Stomach (tissue), 9 donors: ENCODE results near the gene ZDHHC17. TPM values are rescaled to one million over a fixed set of nuclear protein-coding genes. Genes with fewer than 3 reads are reported as not detected.
A peak's percentile ranks its signal among the peaks of the same experiment; 100 is the strongest.

Experiments used
- DNase-seq, 2 donors: peaks; one replicate each; pipeline versions ENCODE4 v3.0.0 to v3.0.0-alpha.2; 2013 to 2019
- H3K27ac ChIP-seq, 5 donors: fragments of 200-600 bp in 4 of 5; sonication (generic) in 4 of 5; one replicate each; pipeline ENCODE4 v1.5.1; 2013 to 2019; ENCODE audit warnings: mild to moderate bottlenecking in 1 of 5, moderate library complexity in 1 of 5
- H3K27me3 ChIP-seq, 3 donors: fragments of 200-600 bp; sonication (generic); one replicate each; pipeline ENCODE4 v1.5.1; 2017 to 2019; ENCODE audit warnings: mixed run types in 1 of 3
- H3K36me3 ChIP-seq, 4 donors: fragments of 200-600 bp; sonication (generic); 1 replicate in 3 of 4; 2 replicates in 1 of 4; pipeline ENCODE4 v1.5.1; 2016 to 2019
- H3K4me1 ChIP-seq, 4 donors: fragments of 200-600 bp; sonication (generic); one replicate each; pipeline ENCODE4 v1.5.1; 2016 to 2019
- H3K4me3 ChIP-seq, 4 donors: fragments of 200-600 bp; sonication (generic) in 3 of 4; one replicate each; pipeline ENCODE4 v1.5.1; 2016 to 2019; ENCODE audit warnings: mild to moderate bottlenecking in 1 of 4
- H3K9me3 ChIP-seq, 4 donors: fragments of 200-600 bp; sonication (generic); one replicate each; pipeline ENCODE4 v1.5.1; 2016 to 2019
- CTCF ChIP-seq, 7 experiments: fragments of 450-650 bp in 4 of 7; fragments of 200-600 bp in 3 of 7; sonication (generic) in 3 of 7; IDR thresholded peaks; one replicate each; pipeline ENCODE4 v1.5.1; 2016 to 2019; ENCODE audit warnings: antibody characterized with exemption in 7 of 7, control low read depth in 2 of 7, mild to moderate bottlenecking in 1 of 7
- EP300 ChIP-seq: sonication (generic); formaldehyde crosslinking; IDR thresholded peaks from one replicate; pipeline ENCODE4 v1.6.1; 2017; ENCODE audit warnings: antibody characterized with exemption
- POLR2A ChIP-seq, 4 donors: fragments of 450-650 bp; IDR thresholded peaks; one replicate each; pipeline ENCODE4 v1.6.1; 2016; ENCODE audit warnings: antibody characterized with exemption in 4 of 4, control low read depth in 2 of 4, mild to moderate bottlenecking in 1 of 4, moderate library complexity in 1 of 4
- POLR2AphosphoS5 ChIP-seq, 3 donors: sonication (generic); formaldehyde crosslinking; IDR thresholded peaks; one replicate each; pipeline ENCODE4 v1.6.1; 2016; ENCODE audit warnings: antibody characterized with exemption in 3 of 3
- WGBS, 5 donors: extraction: QIAGEN DNeasy Blood & Tissue Kit in 3 of 5; methylation state at CpG; one replicate each; pipeline versions ENCODE4 v1.1.5 to v1.1.7; 2013 to 2018; 5-methylcytosine and 5-hydroxymethylcytosine counted together
- intact Hi-C: fragments of 100-400 bp; cut with DNase I; formaldehyde crosslinking; loops from one replicate; pipeline ENCODE4 v1.15.1; 2023; ENCODE audit warnings: low total_unique reads
- polyA plus RNA-seq, 3 donors: library from polyadenylated mRNA; stranded (reverse); fragments of 200-250 nt; gene quantifications; one replicate each; pipeline ENCODE4 v1.2.3, GENCODE V29; 2013
- total RNA-seq, 5 donors: library from RNA; depleted of rRNA; stranded (reverse); fragments of >200 nt; gene quantifications; one replicate each; pipeline versions ENCODE4 v1.1.0 to v1.2.3, GENCODE V29; 2014 to 2016
- donor health status: healthy with polysubstance abuse.
- donor health status: Bipolar disorder and iron deficiency.
- donor health status: healthy.

The ZDHHC17 gene
- total and polyA plus RNA-seq, 8 donors = 2.3 to 134 (median 13.2) TPM

- H3K9me3 ChIP-seq = peaks cover 0 to 8% (median 4%) of the 10 kb centered on the region in 4 donors
- TF ChIP-seq POLR2AphosphoS5 (IDR thresholded peaks at IDR 0.05) (no peak), POLR2A (IDR thresholded peaks at IDR 0.05) (no peak), EP300 (no peak), CTCF (IDR thresholded peaks at IDR 0.05) (no peak)
- no peak overlapping the region for H3K4me3 ChIP-seq
- intact Hi-C loops = no loop called here
- H3K27me3 ChIP-seq = no peaks in the 10 kb centered on the region
- WGBS, 5 donors = 95 to 100% (median 96%) methylated on average over 4 of the region's 4 CpGs
- no peak overlapping the region for H3K27ac ChIP-seq
- H3K36me3 ChIP-seq = peaks cover 0 to 65% (median 45%) of the 10 kb centered on the region in 4 donors
- no peak for DNase-seq
- H3K4me1 ChIP-seq = peaks cover 0 to 8% (median 2%) of the 10 kb centered on the region in 4 donors
These were observed 91.4 kb downstream of the ZDHHC17 start for GRCh38 chr12:76855271-76855670.

GRCh38 chr12:76856018-76856644 lies 92.2 kb downstream of the ZDHHC17 start:
- Histone ChIP-seq H3K36me3 (peaks cover 0 to 57% (median 37%) of the 10 kb centered on the region in 4 donors), H3K4me1 (peaks cover 0 to 14% (median 6%) of the 10 kb centered on the region in 4 donors), H3K4me3 (no peak overlapping the region), H3K9me3 (peaks cover 0 to 8% (median 4%) of the 10 kb centered on the region in 4 donors), H3K27ac (no peak overlapping the region), H3K27me3 (no peaks in the 10 kb centered on the region)
- intact Hi-C loops = no loop called here
- WGBS, 5 donors = 73 to 96% (median 90%) methylated on average over 1 of the region's 1 CpG
- no peak for DNase-seq
- TF ChIP-seq POLR2AphosphoS5 (IDR thresholded peaks at IDR 0.05) (no peak), EP300 (no peak), CTCF (IDR thresholded peaks at IDR 0.05) (no peak), POLR2A (IDR thresholded peaks at IDR 0.05) (no peak)

- Histone ChIP-seq H3K9me3 (peaks cover 0 to 8% (median 4%) of the 10 kb centered on the region in 4 donors), H3K27me3 (no peaks in the 10 kb centered on the region), H3K36me3 (peaks cover 0 to 38% (median 28%) of the 10 kb centered on the region in 4 donors), H3K4me1 (peaks cover 0 to 28% (median 8%) of the 10 kb centered on the region in 4 donors), H3K27ac (peak overlapping the region in 2 of 5 donors; percentile 25 to 47), H3K4me3 (no peak overlapping the region)
- no peak for DNase-seq
- intact Hi-C loops = no loop called here
- WGBS, 5 donors = 57 to 66% (median 60%) methylated on average over 4 of the region's 4 CpGs
- TF ChIP-seq POLR2A (IDR thresholded peaks at IDR 0.05) (no peak), EP300 (no peak), POLR2AphosphoS5 (IDR thresholded peaks at IDR 0.05) (no peak), CTCF (IDR thresholded peaks at IDR 0.05) (no peak)
These were observed 95.7 kb downstream of the ZDHHC17 start for GRCh38 chr12:76859611-76860010.

- H3K27ac ChIP-seq = peak overlapping the region in 3 of 5 donors; percentile 15 to 47 (median 21)
- no peak for TF ChIP-seq POLR2AphosphoS5 (IDR thresholded peaks at IDR 0.05)
- TF ChIP-seq POLR2A (IDR thresholded peaks at IDR 0.05) = no peak
- no peak for TF ChIP-seq EP300
- no peak for TF ChIP-seq CTCF (IDR thresholded peaks at IDR 0.05)
- intact Hi-C loops = no loop called here
- peak in 1 of 2 donors; percentile 59 for DNase-seq
- peaks cover 0 to 36% (median 24%) of the 10 kb centered on the region in 4 donors for H3K36me3 ChIP-seq
- no peaks in the 10 kb centered on the region for H3K27me3 ChIP-seq
- H3K9me3 ChIP-seq = peaks cover 0 to 8% (median 4%) of the 10 kb centered on the region in 4 donors
- no peak overlapping the region for H3K4me3 ChIP-seq
- whole genome bisulfite sequencing, 5 donors = 27 to 54% (median 50%) methylated on average over 3 of the region's 3 CpGs
- peaks cover 0 to 28% (median 11%) of the 10 kb centered on the region in 4 donors for H3K4me1 ChIP-seq
These were observed 96.3 kb downstream of the ZDHHC17 start for GRCh38 chr12:76860256-76860655.
